Measurements from ENCODE around the gene NOX4. TPM values are rescaled to one million over a fixed set of nuclear protein-coding genes. Genes with fewer than 3 reads are reported as not detected.
"Not testable (repeated sequence)": the region's sequence is repeated elsewhere in the genome, so short reads cannot be mapped to it uniquely, and the experiment has no call there.

Gene NOX4
- total and polyA plus RNA-seq, 2 of the 8 experiments (the other 6 are each of a cell fraction or from before 2014, with no cell fraction given): 2.0 to 2.3 TPM

GRCh38 chr11:89391654-89392053, 99.5 kb downstream of the NOX4 start:
- H3K79me1 ChIP-seq (ENCODE audit: low read depth, low read length); FAIRE-seq; H3K27ac ChIP-seq (ENCODE audit: low read depth, low read length); H3K9me3 ChIP-seq (ENCODE audit: insufficient read depth in 2 of 2, low read depth in 1 of 2, low read length in 1 of 2); H4K20me1 ChIP-seq (replicated peaks in 1 of 2; ENCODE audit: control insufficient read depth in 1 of 2, insufficient read depth in 2 of 2, low read length in 2 of 2); H3K4me1 ChIP-seq (replicated peaks in 1 of 4; ENCODE audit: control insufficient read depth in 3 of 4, insufficient read depth in 4 of 4, low read length in 3 of 4); H4K8ac ChIP-seq (ENCODE audit: extremely low read depth, insufficient read depth, low read length); H3K4me3 ChIP-seq (ENCODE audit: extremely low read depth in 1 of 4, insufficient read depth in 2 of 4, low read depth in 3 of 4, low read length in 4 of 4); H3K14ac ChIP-seq (ENCODE audit: insufficient read length); POLR2A ChIA-PET (ENCODE audit: partially characterized antibody); H3K4me2 ChIP-seq (ENCODE audit: insufficient read depth in 1 of 2, low read depth in 2 of 2, low read length in 2 of 2); CTCF ChIA-PET (ENCODE audit: partially characterized antibody); H2AK5ac ChIP-seq (ENCODE audit: low read depth, low read length); DNase-seq (ENCODE audit: low read depth in 1 of 2, low spot score in 2 of 2); H2BK12ac ChIP-seq (ENCODE audit: low read depth, low read length); H4K91ac ChIP-seq (replicated peaks; ENCODE audit: insufficient read length, low read length); H3K9ac ChIP-seq (replicated peaks in 1 of 4; ENCODE audit: extremely low read depth in 1 of 4, low read depth in 3 of 4, low read length in 3 of 4); H3K23ac ChIP-seq (ENCODE audit: insufficient read length); H2AFZ ChIP-seq (ENCODE audit: low read length); H3K36me3 ChIP-seq (ENCODE audit: control insufficient read depth in 2 of 4, insufficient read depth in 4 of 4, low read length in 3 of 4); H3K4ac ChIP-seq (replicated peaks; ENCODE audit: insufficient read length, low read depth, low read length); H4K5ac ChIP-seq (ENCODE audit: insufficient read length, low read depth, low read length); H2BK20ac ChIP-seq (ENCODE audit: low read length); H2BK5ac ChIP-seq (ENCODE audit: low read depth, low read length); H2BK120ac ChIP-seq (replicated peaks; ENCODE audit: low read depth, low read length); H2BK15ac ChIP-seq (ENCODE audit: low read length); H3K18ac ChIP-seq (ENCODE audit: extremely low read depth, low read length); H3K23me2 ChIP-seq (ENCODE audit: low read depth, low read length); H3K56ac ChIP-seq (replicated peaks; ENCODE audit: insufficient read length, low read depth, low read length); H3K79me2 ChIP-seq (ENCODE audit: control insufficient read depth in 1 of 2, insufficient read depth in 2 of 2, low read length in 2 of 2); H3K27me3 ChIP-seq (replicated peaks in 1 of 4; ENCODE audit: control insufficient read depth in 3 of 4, extremely low read depth in 1 of 4, insufficient read depth in 3 of 4, low read length in 3 of 4): not testable (repeated sequence)
- WGBS, 2 experiments (ENCODE audit: extremely low coverage in 1 of 2, insufficient coverage in 1 of 2, insufficient read length in 1 of 2, insufficient replicate concordance in 2 of 2, low coverage in 1 of 2, low lambda C conversion rate in 2 of 2, missing lambda C conversion rate in 1 of 2): 83% methylated on average over 1 of the region's 1 CpG; no CpG with 5 or more reads in 1 of the 2 experiments

- H2BK20ac ChIP-seq (ENCODE audit: low read length); H3K56ac ChIP-seq (replicated peaks; ENCODE audit: insufficient read length, low read depth, low read length); H2AFZ ChIP-seq (ENCODE audit: low read length); H2BK15ac ChIP-seq (ENCODE audit: low read length); H2BK5ac ChIP-seq (ENCODE audit: low read depth, low read length); H4K5ac ChIP-seq (ENCODE audit: insufficient read length, low read depth, low read length); H3K4ac ChIP-seq (replicated peaks; ENCODE audit: insufficient read length, low read depth, low read length); H3K79me2 ChIP-seq (ENCODE audit: control insufficient read depth in 1 of 2, insufficient read depth in 2 of 2, low read length in 2 of 2); H2BK120ac ChIP-seq (replicated peaks; ENCODE audit: low read depth, low read length); H2BK12ac ChIP-seq (ENCODE audit: low read depth, low read length); H3K14ac ChIP-seq (ENCODE audit: insufficient read length); H4K91ac ChIP-seq (replicated peaks; ENCODE audit: insufficient read length, low read length); H4K8ac ChIP-seq (ENCODE audit: extremely low read depth, insufficient read depth, low read length); H3K36me3 ChIP-seq (ENCODE audit: control insufficient read depth in 2 of 4, insufficient read depth in 4 of 4, low read length in 3 of 4); H3K23me2 ChIP-seq (ENCODE audit: low read depth, low read length); CTCF ChIA-PET (ENCODE audit: partially characterized antibody); H3K4me1 ChIP-seq (replicated peaks in 1 of 4; ENCODE audit: control insufficient read depth in 3 of 4, insufficient read depth in 4 of 4, low read length in 3 of 4); H3K27me3 ChIP-seq (replicated peaks in 1 of 4; ENCODE audit: control insufficient read depth in 3 of 4, extremely low read depth in 1 of 4, insufficient read depth in 3 of 4, low read length in 3 of 4); H3K23ac ChIP-seq (ENCODE audit: insufficient read length); H3K79me1 ChIP-seq (ENCODE audit: low read depth, low read length); H3K18ac ChIP-seq (ENCODE audit: extremely low read depth, low read length); H3K9me3 ChIP-seq (ENCODE audit: insufficient read depth in 2 of 2, low read depth in 1 of 2, low read length in 1 of 2); H3K27ac ChIP-seq (ENCODE audit: low read depth, low read length); POLR2A ChIA-PET (ENCODE audit: partially characterized antibody); H3K9ac ChIP-seq (replicated peaks in 1 of 4; ENCODE audit: extremely low read depth in 1 of 4, low read depth in 3 of 4, low read length in 3 of 4); DNase-seq (ENCODE audit: low read depth in 1 of 2, low spot score in 2 of 2); H3K4me3 ChIP-seq (ENCODE audit: extremely low read depth in 1 of 4, insufficient read depth in 2 of 4, low read depth in 3 of 4, low read length in 4 of 4); H4K20me1 ChIP-seq (replicated peaks in 1 of 2; ENCODE audit: control insufficient read depth in 1 of 2, insufficient read depth in 2 of 2, low read length in 2 of 2); H3K4me2 ChIP-seq (ENCODE audit: insufficient read depth in 1 of 2, low read depth in 2 of 2, low read length in 2 of 2); H2AK5ac ChIP-seq (ENCODE audit: low read depth, low read length): not testable (repeated sequence)
- 94% methylated on average over 3 of the region's 3 CpGs; no CpG with 5 or more reads in 1 of the 2 experiments for WGBS, 2 experiments (ENCODE audit: extremely low coverage in 1 of 2, insufficient coverage in 1 of 2, insufficient read length in 1 of 2, insufficient replicate concordance in 2 of 2, low coverage in 1 of 2, low lambda C conversion rate in 2 of 2, missing lambda C conversion rate in 1 of 2)
- FAIRE-seq: peak; percentile 62
Observed at GRCh38 chr11:89387501-89387900, 103.7 kb downstream of the NOX4 start.

Measured in H1 (cell line).